ENCODE data around the gene RPS16. TPM values are rescaled to one million over a fixed set of nuclear protein-coding genes. Genes with fewer than 3 reads are reported as not detected.

Gene RPS16
- total and polyA plus RNA-seq, 2 of the 13 experiments (the other 11 are each of a cell fraction or from before 2014, with no cell fraction given), result 488 to 2,583 TPM

DNA sequence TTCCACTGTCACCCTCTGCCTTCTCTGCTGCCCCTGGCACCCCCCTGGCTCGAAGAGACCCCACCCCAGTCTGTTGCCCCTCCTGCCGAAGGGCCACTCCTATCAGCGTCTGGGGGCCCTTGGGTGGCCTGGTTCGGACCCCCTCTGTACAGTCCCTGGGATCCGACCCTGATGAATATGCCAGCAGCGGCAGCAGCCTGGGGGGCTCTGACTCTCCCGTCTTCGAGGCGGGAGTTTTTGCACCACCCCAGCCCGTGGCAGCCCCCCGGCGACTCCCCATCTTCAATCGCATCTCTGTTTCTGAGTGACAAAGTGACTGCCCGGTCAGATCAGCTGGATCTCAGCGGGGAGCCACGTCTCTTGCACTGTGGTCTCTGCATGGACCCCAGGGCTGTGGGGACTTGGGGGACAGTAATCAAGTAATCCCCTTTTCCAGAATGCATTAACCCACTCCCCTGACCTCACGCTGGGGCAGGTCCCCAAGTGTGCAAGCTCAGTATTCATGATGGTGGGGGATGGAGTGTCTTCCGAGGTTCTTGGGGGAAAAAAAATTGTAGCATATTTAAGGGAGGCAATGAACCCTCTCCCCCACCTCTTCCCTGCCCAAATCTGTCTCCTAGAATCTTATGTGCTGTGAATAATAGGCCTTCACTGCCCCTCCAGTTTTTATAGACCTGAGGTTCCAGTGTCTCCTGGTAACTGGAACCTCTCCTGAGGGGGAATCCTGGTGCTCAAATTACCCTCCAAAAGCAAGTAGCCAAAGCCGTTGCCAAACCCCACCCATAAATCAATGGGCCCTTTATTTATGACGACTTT, 27.1 kb downstream of the RPS16 start:
- no peak for DNase-seq (ENCODE audit: low spot score)
- Histone ChIP-seq H4K20me1 (ENCODE audit: insufficient read depth, low read length) (peaks cover 20% of the 10 kb centered on the region; the same call in 1 of the 2 replicates), H3K9ac (ENCODE audit: insufficient read depth, low read depth, low read length) (peak overlapping the region; percentile 92), H3K79me2 (ENCODE audit: insufficient read depth, low read length) (peaks cover 35% of the 10 kb centered on the region), H3K27me3 (ENCODE audit: control insufficient read depth in 1 of 2, insufficient read depth in 2 of 2, low read length in 2 of 2) (no peaks in the 10 kb centered on the region; a peak in 1 of 5 replicates), H3K9me3 (ENCODE audit: low read length) (no peaks in the 10 kb centered on the region), H3K4me2 (ENCODE audit: low read depth, low read length) (peak overlapping the region; percentile 87), H3K27ac (ENCODE audit: extremely low read length, insufficient read depth, low read length) (peak overlapping the region; percentile 86), H3K36me3 (replicated peaks in 1 of 2; ENCODE audit: control insufficient read depth in 1 of 2, insufficient read depth in 2 of 2, low read length in 2 of 2) (peaks cover 0 to 3% of the 10 kb centered on the region in 2 experiments; a peak in 1 of 5 replicates), H2AFZ (ENCODE audit: low read length) (no peak overlapping the region), H3K4me3 (replicated peaks in 1 of 3; ENCODE audit: insufficient read depth in 1 of 3, low read depth in 2 of 3, low read length in 3 of 3) (peak overlapping the region; percentile 97 to 98 (median 97)), H3K4me1 (ENCODE audit: insufficient read depth, low read length) (peaks cover 40% of the 10 kb centered on the region)
- no peak for ATAC-seq
- BruUV-seq (replicated peaks), result TSS peak; percentile 56
- intact Hi-C loops (cut with micrococcal nuclease; ENCODE audit: unreplicated experiment) (no loop called here), in situ Hi-C loops (cut with HindIII; ENCODE audit: extremely low pct_ligation_motif_present, low pct_unique_long_range_greater_than_20kb) (no loop called here)
- ChIA-PET POLR2A (interaction anchor here (0.9 to 5.8 kb wide), 5 partner anchors 11 to 37 kb away, joined by 3 to 117 read pairs (median 15); partner anchors contain the start of genes MED29, PAF1, RPS16 and SUPT5H), CTCF (ENCODE audit: low intra/inter-chr PET ratio, low total read pairs) (no interaction called here)
- no peak for FAIRE-seq
- WGBS (ENCODE audit: low lambda C conversion rate), result 51% methylated on average over 20 of the region's 20 CpGs
- no peak for TF ChIP-seq TRIM22 (IDR thresholded peaks at IDR 0.05)
- TF ChIP-seq SP1 (IDR thresholded peaks at IDR 0.05), result no peak
- TF ChIP-seq SP1 (CRISPR knock-in tag; IDR thresholded peaks at IDR 0.05), result no peak
- TF ChIP-seq ZBTB38 (CRISPR knock-in tag; IDR thresholded peaks at IDR 0.05), result no peak
- peak; percentile 36; the same call in 1 of the 2 replicates for TF ChIP-seq ZC3H13 (CRISPR knock-in tag; IDR thresholded peaks at IDR 0.05)
- TF ChIP-seq SAP130 (CRISPR knock-in tag; IDR thresholded peaks at IDR 0.05; ENCODE audit: low read depth), result 0 out of 2 replicates have a peak, but pooled peaks have one; percentile 4
- peak; percentile 16; the same call in 1 of the 2 replicates for TF ChIP-seq TFAP4 (IDR thresholded peaks at IDR 0.05; ENCODE audit: borderline replicate concordance, low read depth)
- TF ChIP-seq SIN3B (IDR thresholded peaks at IDR 0.05; ENCODE audit: low read length), result peak; percentile 19; the same call in 1 of the 2 replicates
- peak; percentile 7 for TF ChIP-seq RBM39 (IDR thresholded peaks at IDR 0.05; ENCODE audit: low read depth, low read length, poor library complexity, severe bottlenecking)
- TF ChIP-seq POLR2G (IDR thresholded peaks at IDR 0.05; ENCODE audit: low read depth, low read length), result 0 out of 2 replicates have a peak, but pooled peaks have one; percentile 2
- peak; percentile 39; the same call in 1 of the 2 replicates for TF ChIP-seq ZNF687 (CRISPR knock-in tag; IDR thresholded peaks at IDR 0.05)
- TF ChIP-seq ZFX (CRISPR knock-in tag; IDR thresholded peaks at IDR 0.05; ENCODE audit: low read depth), result peak; percentile 8; the same call in 1 of the 2 replicates

Measured in HepG2 (cell line).